ENCODE measurements around the gene PDGFB.

- no peak for TF ChIP-seq FOXM1 (IDR thresholded peaks at IDR 0.05; ENCODE audit: borderline replicate concordance)
- TF ChIP-seq NFRKB (IDR thresholded peaks at IDR 0.05), result no peak
- TF ChIP-seq TARDBP (IDR thresholded peaks at IDR 0.05), result no peak
Observed at GRCh38 chr22:39177791-39178190, 67.0 kb downstream of the PDGFB start.
